Bronchial smooth muscle cell (primary cell): ENCODE measurements around the gene TTLL1. TPM values are rescaled to one million over a fixed set of nuclear protein-coding genes. Genes with fewer than 3 reads are reported as not detected.

ENCODE experiments used
- total RNA-seq: library from RNA; depleted of rRNA; stranded (reverse); fragments of >200 nt; gene quantifications from 2 replicates; pipeline ENCODE4 v1.2.1, GENCODE V29; 2014

TTLL1 gene
- 17.7 and 23.8 TPM in 2 replicates for total RNA-seq

GRCh38 chr22:43088984-43089717 is at the start of gene TTLL1:
TSS of gene TTLL1 (minus strand) at chr22:43089391. CDS start at chr22:43075586, 13,805 bp downstream.

GRCh38 chr22:43110444-43110926 is 21.3 kb upstream of the TTLL1 start, which contains the start of gene BIK:
TSS of gene BIK (plus strand) at chr22:43110750. CDS start at chr22:43124023, 13,273 bp downstream.

GRCh38 chr22:43014869-43015676 is 74.1 kb downstream of the TTLL1 start, which contains the start of gene PACSIN2:
TSS of gene PACSIN2 (minus strand) at chr22:43015149. CDS start at chr22:42912080, 103,069 bp downstream.

Other genes with a start within 250 kb of the TTLL1 start
- gene ARFGAP3, start 232.1 kb downstream of the TTLL1 start, total RNA-seq: 42.9 and 57.2 TPM in 2 replicates
- 32.0 and 38.0 TPM in 2 replicates for gene PACSIN2, start 74.2 kb downstream of the TTLL1 start, total RNA-seq
- not detected in 2 replicates for gene BIK, start 21.4 kb upstream of the TTLL1 start, total RNA-seq
- gene MCAT, start 54.0 kb upstream of the TTLL1 start, total RNA-seq: 6.9 and 8.2 TPM in 2 replicates
- 101 and 271 TPM in 2 replicates for gene TSPO, start 62.2 kb upstream of the TTLL1 start, total RNA-seq
- gene TTLL12, start 97.7 kb upstream of the TTLL1 start, total RNA-seq: 10.9 and 11.5 TPM in 2 replicates